ENCODE results near the gene PCDHB6.
"Not testable (repeated sequence)": the region's sequence is repeated elsewhere in the genome, so short reads cannot be mapped to it uniquely, and the experiment has no call there.

Gene PCDHB6

GRCh38 chr5:141201646-141202045, 51.8 kb downstream of the PCDHB6 start:
- not testable (repeated sequence) for DNase-seq
